ENCODE results near the gene HLCS.

HLCS gene

GRCh38 chr21:36910581-36911307, 55.7 kb downstream of the HLCS start:
- Histone ChIP-seq H3K36me3 (ENCODE audit: insufficient read depth, low read length) (no peaks in the 10 kb centered on the region), H3K27ac (ENCODE audit: low read depth, low read length) (no peak overlapping the region), H3K4me1 (ENCODE audit: insufficient read depth, low read length) (peaks cover 6% of the 10 kb centered on the region; the same call in 1 of the 2 replicates), H3K9ac (ENCODE audit: low read depth, low read length) (no peak overlapping the region), H3K9me3 (ENCODE audit: insufficient read depth, low read depth, low read length) (no peaks in the 10 kb centered on the region), H3K27me3 (ENCODE audit: insufficient read depth, low read length) (no peaks in the 10 kb centered on the region), H3K4me3 (ENCODE audit: low read length) (no peak overlapping the region)
- 93% methylated on average over 17 of the region's 17 CpGs for WGBS

GRCh38 chr21:36909901-36910561, 56.4 kb downstream of the HLCS start:
- no peak overlapping the region for H3K27ac ChIP-seq (ENCODE audit: low read depth, low read length)
- no peaks in the 10 kb centered on the region for H3K27me3 ChIP-seq (ENCODE audit: insufficient read depth, low read length)
- WGBS = 93% methylated on average over 16 of the region's 16 CpGs
- no peaks in the 10 kb centered on the region for H3K9me3 ChIP-seq (ENCODE audit: insufficient read depth, low read depth, low read length)
- H3K36me3 ChIP-seq (ENCODE audit: insufficient read depth, low read length) = no peaks in the 10 kb centered on the region
- H3K4me1 ChIP-seq (ENCODE audit: insufficient read depth, low read length) = peaks cover 6% of the 10 kb centered on the region; the same call in 1 of the 2 replicates
- H3K4me3 ChIP-seq (ENCODE audit: low read length) = no peak overlapping the region
- H3K9ac ChIP-seq (ENCODE audit: low read depth, low read length) = no peak overlapping the region

DNA sequence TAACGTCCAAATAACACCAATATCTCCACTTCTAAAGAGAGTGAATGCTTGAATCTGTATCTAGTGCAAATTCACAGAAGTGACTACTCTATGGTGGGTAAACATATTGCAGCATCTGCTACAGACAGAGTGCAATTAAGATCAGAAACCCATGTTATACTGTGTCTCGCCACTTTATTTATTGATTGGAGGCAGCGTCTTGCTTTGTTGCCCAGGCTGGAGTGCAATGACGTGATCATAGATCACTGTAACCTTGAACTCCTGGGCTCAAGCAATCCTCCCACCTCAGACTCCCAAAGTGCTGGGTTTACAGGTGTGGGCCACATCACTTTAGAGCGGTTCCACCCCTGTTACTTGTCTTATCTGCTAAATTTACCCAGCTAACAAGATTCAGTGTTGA, 57.0 kb downstream of the HLCS start:
- H3K27ac ChIP-seq (ENCODE audit: low read depth, low read length) = no peak overlapping the region
- H3K4me1 ChIP-seq (ENCODE audit: insufficient read depth, low read length) = peaks cover 3% of the 10 kb centered on the region; the same call in 1 of the 2 replicates
- H3K9ac ChIP-seq (ENCODE audit: low read depth, low read length) = no peak overlapping the region
- H3K27me3 ChIP-seq (ENCODE audit: insufficient read depth, low read length) = no peaks in the 10 kb centered on the region
- WGBS = 95% methylated on average over 5 of the region's 5 CpGs
- H3K9me3 ChIP-seq (ENCODE audit: insufficient read depth, low read depth, low read length) = no peaks in the 10 kb centered on the region
- H3K36me3 ChIP-seq (ENCODE audit: insufficient read depth, low read length) = no peaks in the 10 kb centered on the region
- H3K4me3 ChIP-seq (ENCODE audit: low read length) = no peak overlapping the region

- WGBS = 100% methylated on average over 3 of the region's 3 CpGs
- H3K9ac ChIP-seq (ENCODE audit: low read depth, low read length) = no peak overlapping the region
Measured at GRCh38 chr21:36908260-36908908, 58.1 kb downstream of the HLCS start.

GRCh38 chr21:36904093-36904666, 62.3 kb downstream of the HLCS start:
- WGBS = 93% methylated on average over 2 of the region's 3 CpGs
- Histone ChIP-seq H3K36me3 (ENCODE audit: insufficient read depth, low read length) (no peaks in the 10 kb centered on the region), H3K9me3 (ENCODE audit: insufficient read depth, low read depth, low read length) (no peaks in the 10 kb centered on the region), H3K27me3 (ENCODE audit: insufficient read depth, low read length) (no peaks in the 10 kb centered on the region), H3K27ac (ENCODE audit: low read depth, low read length) (no peak overlapping the region), H3K4me3 (ENCODE audit: low read length) (no peak overlapping the region), H3K4me1 (ENCODE audit: insufficient read depth, low read length) (no peaks in the 10 kb centered on the region), H3K9ac (ENCODE audit: low read depth, low read length) (no peak overlapping the region)

More at GRCh38 chr21:36908260-36908908, 58.1 kb downstream of the HLCS start:
- H3K4me1 ChIP-seq (ENCODE audit: insufficient read depth, low read length) = no peaks in the 10 kb centered on the region
- no peaks in the 10 kb centered on the region for H3K27me3 ChIP-seq (ENCODE audit: insufficient read depth, low read length)
- no peaks in the 10 kb centered on the region for H3K36me3 ChIP-seq (ENCODE audit: insufficient read depth, low read length)
- H3K27ac ChIP-seq (ENCODE audit: low read depth, low read length) = no peak overlapping the region
- H3K4me3 ChIP-seq (ENCODE audit: low read length) = no peak overlapping the region
- no peaks in the 10 kb centered on the region for H3K9me3 ChIP-seq (ENCODE audit: insufficient read depth, low read depth, low read length)

- Histone ChIP-seq H3K27ac (ENCODE audit: low read depth, low read length) (no peak overlapping the region), H3K36me3 (ENCODE audit: insufficient read depth, low read length) (no peaks in the 10 kb centered on the region), H3K9ac (ENCODE audit: low read depth, low read length) (no peak overlapping the region), H3K4me3 (ENCODE audit: low read length) (no peak overlapping the region), H3K9me3 (ENCODE audit: insufficient read depth, low read depth, low read length) (no peaks in the 10 kb centered on the region), H3K4me1 (ENCODE audit: insufficient read depth, low read length) (no peaks in the 10 kb centered on the region), H3K27me3 (ENCODE audit: insufficient read depth, low read length) (no peaks in the 10 kb centered on the region)
- WGBS = 88% methylated on average over 5 of the region's 5 CpGs
Measured at GRCh38 chr21:36902793-36903192, 63.7 kb downstream of the HLCS start.

DNA sequence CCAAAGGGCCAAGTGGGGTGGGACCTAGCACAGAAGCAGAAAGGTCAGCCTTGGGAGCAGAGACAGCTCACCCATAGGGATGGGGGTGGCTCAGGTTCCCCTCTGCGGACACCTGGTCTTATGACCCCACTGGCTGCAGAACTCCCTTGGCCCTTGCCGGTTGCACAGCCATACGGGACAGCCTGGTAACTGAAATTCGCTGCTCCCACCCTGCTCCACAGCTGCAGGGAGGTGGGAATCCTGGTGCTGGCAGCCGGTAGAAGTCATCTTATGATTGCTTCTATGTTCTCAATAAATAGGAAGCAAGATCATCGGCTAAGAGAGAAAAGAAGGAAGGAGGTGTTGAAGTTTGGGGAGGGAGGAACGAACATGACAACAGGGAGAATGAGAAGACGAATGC, 64.1 kb downstream of the HLCS start:
- no peaks in the 10 kb centered on the region for H3K4me1 ChIP-seq (ENCODE audit: insufficient read depth, low read length)
- no peaks in the 10 kb centered on the region for H3K27me3 ChIP-seq (ENCODE audit: insufficient read depth, low read length)
- 88% methylated on average over 8 of the region's 8 CpGs for WGBS
- H3K9me3 ChIP-seq (ENCODE audit: insufficient read depth, low read depth, low read length) = no peaks in the 10 kb centered on the region
- no peak overlapping the region for H3K27ac ChIP-seq (ENCODE audit: low read depth, low read length)
- no peak overlapping the region for H3K4me3 ChIP-seq (ENCODE audit: low read length)
- no peak overlapping the region for H3K9ac ChIP-seq (ENCODE audit: low read depth, low read length)
- H3K36me3 ChIP-seq (ENCODE audit: insufficient read depth, low read length) = no peaks in the 10 kb centered on the region

- H3K36me3 ChIP-seq (ENCODE audit: insufficient read depth, low read length) = no peaks in the 10 kb centered on the region
- H3K27me3 ChIP-seq (ENCODE audit: insufficient read depth, low read length) = no peaks in the 10 kb centered on the region
- no peaks in the 10 kb centered on the region for H3K9me3 ChIP-seq (ENCODE audit: insufficient read depth, low read depth, low read length)
- H3K4me3 ChIP-seq (ENCODE audit: low read length) = no peak overlapping the region
- no peak overlapping the region for H3K9ac ChIP-seq (ENCODE audit: low read depth, low read length)
- WGBS = 93% methylated on average over 6 of the region's 6 CpGs
- no peaks in the 10 kb centered on the region for H3K4me1 ChIP-seq (ENCODE audit: insufficient read depth, low read length)
- no peak overlapping the region for H3K27ac ChIP-seq (ENCODE audit: low read depth, low read length)
Measured at GRCh38 chr21:36901575-36901974, 64.9 kb downstream of the HLCS start.

GRCh38 chr21:36893581-36893980, 72.9 kb downstream of the HLCS start:
- no peak overlapping the region for H3K9ac ChIP-seq (ENCODE audit: low read depth, low read length)
- H3K36me3 ChIP-seq (ENCODE audit: insufficient read depth, low read length) = no peaks in the 10 kb centered on the region
- no peaks in the 10 kb centered on the region for H3K9me3 ChIP-seq (ENCODE audit: insufficient read depth, low read depth, low read length)
- 97% methylated on average over 11 of the region's 11 CpGs for WGBS
- H3K4me1 ChIP-seq (ENCODE audit: insufficient read depth, low read length) = no peaks in the 10 kb centered on the region
- H3K27me3 ChIP-seq (ENCODE audit: insufficient read depth, low read length) = no peaks in the 10 kb centered on the region
- no peak overlapping the region for H3K4me3 ChIP-seq (ENCODE audit: low read length)
- H3K27ac ChIP-seq (ENCODE audit: low read depth, low read length) = no peak overlapping the region

DNA sequence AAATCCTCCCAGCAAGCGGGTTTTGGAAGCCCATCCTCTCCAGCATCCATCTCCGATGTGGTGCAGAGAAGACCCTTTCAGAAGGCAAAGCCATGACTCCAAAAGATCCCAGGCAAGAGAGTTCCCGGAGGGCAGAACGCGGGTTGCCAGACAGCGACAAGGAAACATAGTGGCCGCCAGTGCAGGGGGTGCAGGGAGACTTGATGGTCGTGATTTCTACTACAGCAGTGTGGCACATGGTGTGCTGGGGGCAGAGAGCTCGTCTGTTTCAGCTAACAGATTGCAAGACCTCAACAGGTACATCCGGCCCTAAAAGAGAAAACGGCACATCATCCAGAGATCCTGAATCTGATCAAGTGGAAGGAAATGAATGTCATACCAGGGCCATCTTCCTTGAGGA, 74.3 kb downstream of the HLCS start:
- Histone ChIP-seq H3K36me3 (ENCODE audit: insufficient read depth, low read length) (no peaks in the 10 kb centered on the region), H3K4me1 (ENCODE audit: insufficient read depth, low read length) (peaks cover 6% of the 10 kb centered on the region; the same call in 1 of the 2 replicates), H3K27me3 (ENCODE audit: insufficient read depth, low read length) (no peaks in the 10 kb centered on the region), H3K27ac (ENCODE audit: low read depth, low read length) (no peak overlapping the region), H3K4me3 (ENCODE audit: low read length) (no peak overlapping the region), H3K9me3 (ENCODE audit: insufficient read depth, low read depth, low read length) (no peaks in the 10 kb centered on the region), H3K9ac (ENCODE audit: low read depth, low read length) (no peak overlapping the region)
- 93% methylated on average over 11 of the region's 11 CpGs for WGBS

- Histone ChIP-seq H3K4me1 (ENCODE audit: insufficient read depth, low read length) (peaks cover 6% of the 10 kb centered on the region; the same call in 1 of the 2 replicates), H3K27ac (ENCODE audit: low read depth, low read length) (no peak overlapping the region), H3K9ac (ENCODE audit: low read depth, low read length) (no peak overlapping the region), H3K4me3 (ENCODE audit: low read length) (no peak overlapping the region), H3K36me3 (ENCODE audit: insufficient read depth, low read length) (no peaks in the 10 kb centered on the region), H3K27me3 (ENCODE audit: insufficient read depth, low read length) (no peaks in the 10 kb centered on the region), H3K9me3 (ENCODE audit: insufficient read depth, low read depth, low read length) (no peaks in the 10 kb centered on the region)
- WGBS = 93% methylated on average over 2 of the region's 2 CpGs
Measured at GRCh38 chr21:36891692-36892091, 74.8 kb downstream of the HLCS start.
